ENCODE data around the gene STAC3.

Gene STAC3

GRCh38 chr12:57235728-57236131 lies 15.3 kb downstream of the STAC3 start:
- DNase-seq (ENCODE audit: low read depth) = no peak

- DNase-seq (ENCODE audit: low read depth) = no peak
Observed at GRCh38 chr12:57235017-57235727, 15.8 kb downstream of the STAC3 start.

- DNase-seq (ENCODE audit: low read depth) = no peak
Observed at GRCh38 chr12:57234571-57235016, 16.4 kb downstream of the STAC3 start.

- DNase-seq (ENCODE audit: low read depth) = no peak
Observed at GRCh38 chr12:57234233-57234570, 16.8 kb downstream of the STAC3 start.

- DNase-seq (ENCODE audit: low read depth) = no peak
Observed at GRCh38 chr12:57233357-57234232, 17.4 kb downstream of the STAC3 start.

- no peak for DNase-seq (ENCODE audit: low read depth)
Observed at GRCh38 chr12:57232156-57232756, 18.7 kb downstream of the STAC3 start.

- no peak for DNase-seq (ENCODE audit: low read depth)
Observed at GRCh38 chr12:57231276-57232021, 19.5 kb downstream of the STAC3 start.

GRCh38 chr12:57230381-57231155 lies 20.4 kb downstream of the STAC3 start:
- DNase-seq (ENCODE audit: low read depth) = no peak

GRCh38 chr12:57229634-57230380 lies 21.2 kb downstream of the STAC3 start, which contains the start of gene SHMT2:
Gene SHMT2, plus strand, starts transcription at chr12:57229711. Its CDS starts 68 bp downstream, at chr12:57229779.
- DNase-seq (ENCODE audit: low read depth) = peak; percentile 92

- no peak for DNase-seq (ENCODE audit: low read depth)
Observed at GRCh38 chr12:57229046-57229633, 21.8 kb downstream of the STAC3 start.

- DNase-seq (ENCODE audit: low read depth) = no peak
Observed at GRCh38 chr12:57227315-57228115, 23.5 kb downstream of the STAC3 start.

GRCh38 chr12:57226588-57227314 lies 24.2 kb downstream of the STAC3 start:
- DNase-seq (ENCODE audit: low read depth) = no peak

- no peak for DNase-seq (ENCODE audit: low read depth)
Observed at GRCh38 chr12:57225680-57226210, 25.2 kb downstream of the STAC3 start.

GRCh38 chr12:57224973-57225679 lies 25.9 kb downstream of the STAC3 start:
- DNase-seq (ENCODE audit: low read depth) = peak; percentile 53

GRCh38 chr12:57224278-57224972 lies 26.6 kb downstream of the STAC3 start:
- DNase-seq (ENCODE audit: low read depth) = no peak

- no peak for DNase-seq (ENCODE audit: low read depth)
Observed at GRCh38 chr12:57223191-57224165, 27.5 kb downstream of the STAC3 start.

Data from stimulated activated CD4-positive, alpha-beta T cell treated with anti-CD3 and anti-CD28 coated beads, Interleukin-2, amount 100 ng/mL, for 4 hours (primary cell).